Thoracic aorta (tissue), 2 donors: ENCODE measurements around the gene HES3. TPM values are rescaled to one million over a fixed set of nuclear protein-coding genes. Genes with fewer than 3 reads are reported as not detected.

Experiments
- ATAC-seq: fragments of 150-250 bp; one replicate; pipeline ENCODE4 v1.8.0; 2017; ENCODE audit warnings: low read depth; ENCODE audit not compliant: insufficient number of reproducible peaks, low FRiP score
- DNase-seq: peaks from one replicate; pipeline ENCODE4 v3.0.0-alpha.2; 2020; ENCODE audit warnings: low spot score
- H3K27ac ChIP-seq, 2 donors: fragments of 200-600 bp; sonication (generic); 1 replicate in 1 of 2; 2 replicates in 1 of 2; pipeline ENCODE4 v1.5.1; 2016; ENCODE audit warnings: mild to moderate bottlenecking in 2 of 2, moderate library complexity in 2 of 2
- H3K27me3 ChIP-seq: fragments of 200-600 bp; sonication (generic); replicated peaks from 2 replicates; pipeline ENCODE4 v1.6.0; 2016; ENCODE audit warnings: mild to moderate bottlenecking; ENCODE audit not compliant: insufficient read depth
- H3K36me3 ChIP-seq: fragments of 200-600 bp; sonication (generic); one replicate; pipeline ENCODE4 v1.5.1; 2016
- H3K4me1 ChIP-seq, 2 donors: fragments of 200-600 bp; sonication (generic); 1 replicate in 1 of 2; 2 replicates in 1 of 2; pipeline versions ENCODE4 v1.5.1 to v1.6.0; 2016; ENCODE audit warnings: low read depth in 2 of 2, mild to moderate bottlenecking in 1 of 2; ENCODE audit not compliant: control insufficient read depth in 1 of 2
- H3K4me3 ChIP-seq: fragments of 200-600 bp; sonication (generic); 2 replicates; pipeline ENCODE4 v1.5.1; 2016; ENCODE audit warnings: mild to moderate bottlenecking
- H3K9me3 ChIP-seq: fragments of 200-600 bp; sonication (generic); 2 replicates; pipeline ENCODE4 v1.5.1; 2016
- total RNA-seq, 2 donors: library from RNA; depleted of rRNA; stranded (reverse); fragments of >200 nt; gene quantifications; one replicate each; pipeline versions ENCODE4 v1.1.0 to v1.2.3, GENCODE V29; 2016
- TF ChIP-seq, protein P1 (sequence below): fragments of 200-600 bp; sonication (generic); IDR thresholded peaks from one replicate; pipeline ENCODE4 v1.5.1; 2019; ENCODE audit warnings: antibody characterized with exemption

Gene HES3
- total RNA-seq, 2 donors from 2014 or later = not detected

DNA sequence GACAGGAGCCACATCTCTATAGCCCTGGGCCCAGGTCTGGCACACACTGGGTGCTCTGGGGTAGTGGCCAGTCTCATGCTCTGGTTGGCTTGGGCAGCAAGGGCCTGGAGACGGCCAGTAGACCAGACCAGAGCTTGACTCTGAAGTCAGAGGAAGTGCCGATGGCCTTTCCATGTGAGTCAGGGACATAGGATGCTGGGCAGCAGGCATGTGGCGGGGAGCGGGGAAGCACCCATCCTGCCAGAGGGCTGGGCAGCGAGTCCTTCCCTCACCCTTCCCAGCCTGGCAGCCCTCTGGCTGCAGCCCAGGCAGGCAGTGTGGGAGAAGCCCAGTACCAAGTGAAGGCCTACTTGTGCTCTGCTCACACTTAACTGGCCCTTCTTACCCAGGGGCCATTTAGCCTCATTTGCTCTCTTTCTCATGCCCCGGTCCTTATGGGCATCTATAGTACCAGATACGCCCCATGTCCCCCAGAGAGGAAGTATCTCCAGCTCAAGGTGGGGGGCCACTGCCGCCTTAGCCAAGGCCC is 13.6 kb downstream of the HES3 start:
- no peak for ATAC-seq
- Histone ChIP-seq H3K4me3 (no peak overlapping the region), H3K27me3 (peaks cover 4% of the 10 kb centered on the region), H3K9me3 (no peaks in the 10 kb centered on the region), H3K4me1 (peaks cover 0 to 15% of the 10 kb centered on the region in 2 donors), H3K27ac (no peak overlapping the region), H3K36me3 (no peaks in the 10 kb centered on the region)
- TF ChIP-seq, protein P1, sequence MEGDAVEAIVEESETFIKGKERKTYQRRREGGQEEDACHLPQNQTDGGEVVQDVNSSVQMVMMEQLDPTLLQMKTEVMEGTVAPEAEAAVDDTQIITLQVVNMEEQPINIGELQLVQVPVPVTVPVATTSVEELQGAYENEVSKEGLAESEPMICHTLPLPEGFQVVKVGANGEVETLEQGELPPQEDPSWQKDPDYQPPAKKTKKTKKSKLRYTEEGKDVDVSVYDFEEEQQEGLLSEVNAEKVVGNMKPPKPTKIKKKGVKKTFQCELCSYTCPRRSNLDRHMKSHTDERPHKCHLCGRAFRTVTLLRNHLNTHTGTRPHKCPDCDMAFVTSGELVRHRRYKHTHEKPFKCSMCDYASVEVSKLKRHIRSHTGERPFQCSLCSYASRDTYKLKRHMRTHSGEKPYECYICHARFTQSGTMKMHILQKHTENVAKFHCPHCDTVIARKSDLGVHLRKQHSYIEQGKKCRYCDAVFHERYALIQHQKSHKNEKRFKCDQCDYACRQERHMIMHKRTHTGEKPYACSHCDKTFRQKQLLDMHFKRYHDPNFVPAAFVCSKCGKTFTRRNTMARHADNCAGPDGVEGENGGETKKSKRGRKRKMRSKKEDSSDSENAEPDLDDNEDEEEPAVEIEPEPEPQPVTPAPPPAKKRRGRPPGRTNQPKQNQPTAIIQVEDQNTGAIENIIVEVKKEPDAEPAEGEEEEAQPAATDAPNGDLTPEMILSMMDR = no peak
- DNase-seq = no peak

DNA sequence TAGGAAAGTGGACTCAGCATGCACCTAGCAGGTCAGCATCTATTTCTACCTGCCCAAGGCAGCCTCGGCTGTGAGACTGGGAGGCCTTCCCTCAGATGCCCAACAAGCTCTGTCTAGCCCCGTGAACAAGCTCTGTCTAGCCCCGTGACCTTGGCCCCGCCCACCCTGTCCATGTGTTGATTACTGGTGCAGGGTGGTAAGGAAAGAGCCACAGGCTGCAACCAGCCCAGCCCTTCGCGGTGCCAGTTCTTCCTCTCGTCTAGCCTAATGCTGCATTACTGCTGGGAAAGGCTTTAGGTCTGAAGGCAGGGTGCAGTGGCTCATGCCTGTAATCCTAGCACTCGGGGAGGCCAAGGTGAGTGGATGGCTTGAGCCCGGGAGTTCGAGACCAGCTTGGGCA is 14.7 kb downstream of the HES3 start:
- H3K27me3 ChIP-seq = peaks cover 4% of the 10 kb centered on the region
- H3K4me1 ChIP-seq = peaks cover 0 to 23% of the 10 kb centered on the region in 2 donors
- TF ChIP-seq, protein P1 = no peak
- ATAC-seq = no peak
- no peak overlapping the region for H3K27ac ChIP-seq
- no peaks in the 10 kb centered on the region for H3K9me3 ChIP-seq
- H3K4me3 ChIP-seq = no peak overlapping the region
- H3K36me3 ChIP-seq = no peaks in the 10 kb centered on the region
- DNase-seq = no peak

DNA sequence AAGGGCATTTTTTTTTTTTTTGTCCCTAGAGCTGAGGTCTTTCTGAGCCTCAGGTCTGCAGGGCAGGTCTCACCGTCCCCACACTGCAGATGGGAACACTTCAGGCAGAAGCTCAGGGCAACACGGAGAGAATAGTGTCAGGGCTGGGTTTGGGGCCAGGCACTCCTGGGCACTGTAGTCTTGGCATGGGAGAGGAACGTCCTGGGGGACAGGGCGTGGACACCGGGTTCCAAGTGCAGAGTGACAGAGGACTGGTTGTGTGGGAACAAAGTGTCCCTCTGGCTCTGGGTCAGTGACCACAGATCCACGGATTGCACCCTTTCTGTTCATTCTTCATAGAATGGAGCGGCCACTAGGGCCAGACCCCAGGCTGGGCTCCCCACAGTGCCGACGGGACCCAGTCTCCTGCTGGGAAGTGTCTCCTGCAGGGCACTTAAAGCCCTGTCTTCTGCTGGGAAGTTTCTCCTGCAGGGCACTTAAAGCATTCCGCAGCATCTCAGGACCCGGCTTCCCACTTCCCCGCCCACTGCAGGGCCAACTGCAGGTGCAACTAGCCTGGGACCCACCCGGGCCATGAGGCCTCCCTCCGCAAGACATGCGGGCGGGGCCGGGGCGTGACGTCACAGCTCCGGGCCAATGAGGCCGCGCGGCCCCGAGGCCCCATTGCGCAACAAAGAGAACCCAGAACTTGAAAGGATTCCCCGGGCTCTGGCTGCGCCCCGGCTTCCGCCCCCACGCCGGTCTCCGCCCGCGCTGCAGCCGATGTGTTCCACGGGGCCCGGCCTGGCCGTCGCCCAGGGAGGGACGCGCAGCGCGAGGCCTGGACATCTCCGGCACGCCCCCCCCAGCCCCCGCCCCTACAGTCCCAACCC is 15.7 kb downstream of the HES3 start:
- DNase-seq = peak; percentile 25
- peaks cover 4% of the 10 kb centered on the region for H3K27me3 ChIP-seq
- no peak overlapping the region for H3K27ac ChIP-seq
- ATAC-seq = no peak
- peaks cover 0 to 23% of the 10 kb centered on the region in 2 donors for H3K4me1 ChIP-seq
- H3K9me3 ChIP-seq = no peaks in the 10 kb centered on the region
- TF ChIP-seq, protein P1 = no peak
- H3K36me3 ChIP-seq = no peaks in the 10 kb centered on the region
- peak overlapping the region; percentile 74 for H3K4me3 ChIP-seq

DNA sequence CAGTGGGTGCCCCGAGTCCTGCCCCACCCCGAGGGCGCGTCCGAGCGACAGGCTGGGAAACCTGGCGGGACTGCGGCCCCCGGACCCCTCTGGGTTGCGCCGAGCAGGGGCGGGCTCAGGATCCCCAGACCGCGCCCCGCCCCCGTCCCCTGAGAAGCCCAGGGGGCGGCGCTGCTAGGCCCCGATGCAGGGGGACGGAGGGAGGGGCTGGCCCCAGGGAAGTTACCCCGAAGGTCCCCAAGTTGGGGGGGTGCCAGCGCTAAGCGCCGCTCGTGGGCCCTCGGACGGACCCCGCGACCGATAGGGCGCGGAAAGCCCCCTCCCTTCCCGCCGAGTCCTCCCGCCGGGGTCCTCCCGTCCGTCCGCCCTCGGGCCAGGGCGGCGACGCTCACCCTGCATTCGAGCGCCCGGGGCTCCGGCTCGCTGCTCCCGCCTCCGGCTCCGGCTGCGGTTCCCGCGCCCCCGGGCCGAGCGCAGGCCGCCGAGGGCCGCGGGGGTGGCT is 16.5 kb downstream of the HES3 start:
- no peak for DNase-seq
- no peak for ATAC-seq
- no peak overlapping the region for H3K27ac ChIP-seq
- H3K4me1 ChIP-seq = peaks cover 0 to 23% of the 10 kb centered on the region in 2 donors
- H3K27me3 ChIP-seq = peaks cover 4% of the 10 kb centered on the region
- H3K9me3 ChIP-seq = no peaks in the 10 kb centered on the region
- peak overlapping the region; percentile 74 for H3K4me3 ChIP-seq
- TF ChIP-seq, protein P1 = no peak
- no peaks in the 10 kb centered on the region for H3K36me3 ChIP-seq

DNA sequence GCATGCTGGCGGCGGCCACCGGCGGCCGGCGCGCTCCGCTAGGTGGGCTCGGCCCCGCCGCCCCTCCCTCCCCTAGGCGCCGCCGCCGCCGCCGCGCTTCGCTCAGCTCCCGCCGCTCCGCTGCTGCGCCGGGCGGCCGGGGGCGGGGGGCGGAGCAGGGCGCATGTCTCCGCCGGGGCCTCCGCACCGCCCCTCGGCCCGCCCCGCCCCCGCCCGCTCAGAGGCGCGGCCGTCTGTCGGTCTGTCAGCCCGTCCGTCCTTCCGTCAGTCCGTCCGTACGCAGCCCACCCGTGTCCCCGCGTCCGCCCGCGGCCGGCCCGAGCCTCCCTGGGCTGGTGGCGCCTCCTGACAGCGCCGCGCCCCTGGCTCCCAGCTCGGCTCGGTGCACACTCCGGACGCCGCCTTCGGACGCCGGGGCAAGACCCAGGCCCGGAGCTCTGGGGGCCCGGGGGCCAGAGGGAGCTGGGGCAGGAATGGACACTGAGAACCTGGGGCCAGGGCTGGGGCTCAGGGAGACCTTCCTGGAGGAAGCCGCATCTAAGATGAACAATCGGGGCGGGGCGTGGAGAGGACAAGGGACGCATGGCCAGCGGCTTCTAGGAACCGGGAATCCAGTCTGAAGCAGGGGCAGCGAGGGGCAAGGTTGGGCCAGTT is 17.1 kb downstream of the HES3 start, which contains the start of gene GPR153:
Gene GPR153, minus strand, starts transcription at position 138 of the 654 bp plus-strand sequence. CDS start 6,193 bp downstream, outside the sequence.
- H3K36me3 ChIP-seq = no peaks in the 10 kb centered on the region
- TF ChIP-seq, protein P1 = no peak
- H3K4me3 ChIP-seq = peak within 1 kb of the TSS; percentile 74
- ATAC-seq (no peak), DNase-seq (no peak)
- peaks cover 4% of the 10 kb centered on the region for H3K27me3 ChIP-seq
- peaks cover 0 to 23% of the 10 kb centered on the region in 2 donors for H3K4me1 ChIP-seq
- H3K9me3 ChIP-seq = no peaks in the 10 kb centered on the region
- no peak within 1 kb of the TSS for H3K27ac ChIP-seq
